IPS-11a (cell line): Measurements from ENCODE around the gene PTTG1.

Source experiments
- H3K4me3 ChIP-seq: one replicate; pipeline ENCODE4 v1.5.1; 2013; ENCODE audit warnings: low read depth, low read length, control low read depth

Gene PTTG1

DNA sequence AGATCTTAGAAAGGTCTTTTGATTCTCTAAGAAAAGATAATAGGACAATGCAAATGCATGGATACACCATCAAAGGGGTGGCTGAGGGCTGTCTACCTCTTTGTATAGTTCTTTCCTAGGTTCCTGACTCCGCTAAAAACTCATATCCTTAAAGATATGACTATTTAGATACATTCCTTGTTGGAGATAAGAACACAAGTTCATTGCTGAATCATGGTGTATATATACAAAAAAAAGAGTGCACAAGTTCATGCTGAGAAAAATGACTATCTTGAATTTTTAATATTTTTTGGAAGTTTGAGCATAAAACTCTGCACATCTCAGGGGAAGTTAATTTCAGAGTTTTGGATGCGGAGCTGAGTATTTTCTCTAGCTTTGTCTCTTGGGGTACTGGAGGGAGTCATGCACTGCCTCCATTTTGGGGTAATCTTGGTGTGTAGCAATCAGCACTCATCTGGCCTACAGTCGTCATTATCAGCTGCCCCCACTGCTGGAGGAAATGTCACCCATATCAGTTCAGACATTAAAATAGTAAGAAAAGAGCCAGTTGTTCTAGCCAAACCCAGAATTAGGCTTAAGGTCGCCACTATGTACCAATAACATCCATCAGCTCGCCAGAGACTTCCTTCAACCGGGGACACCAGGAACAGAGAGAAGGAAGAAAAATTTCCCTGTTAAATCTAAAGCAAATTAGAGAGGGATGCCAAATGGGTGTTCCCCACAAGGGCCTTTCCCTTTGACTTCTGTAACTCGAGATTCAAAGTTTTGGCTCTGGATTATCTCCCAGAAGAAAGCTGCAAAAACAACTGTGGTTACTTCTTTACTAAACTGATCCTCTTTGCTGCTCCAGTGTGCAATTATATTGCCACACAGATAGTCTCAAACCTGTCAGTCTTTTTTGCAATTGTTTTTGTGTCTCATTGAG is 49.0 kb downstream of the PTTG1 start:
- H3K4me3 ChIP-seq: no peak overlapping the region

DNA sequence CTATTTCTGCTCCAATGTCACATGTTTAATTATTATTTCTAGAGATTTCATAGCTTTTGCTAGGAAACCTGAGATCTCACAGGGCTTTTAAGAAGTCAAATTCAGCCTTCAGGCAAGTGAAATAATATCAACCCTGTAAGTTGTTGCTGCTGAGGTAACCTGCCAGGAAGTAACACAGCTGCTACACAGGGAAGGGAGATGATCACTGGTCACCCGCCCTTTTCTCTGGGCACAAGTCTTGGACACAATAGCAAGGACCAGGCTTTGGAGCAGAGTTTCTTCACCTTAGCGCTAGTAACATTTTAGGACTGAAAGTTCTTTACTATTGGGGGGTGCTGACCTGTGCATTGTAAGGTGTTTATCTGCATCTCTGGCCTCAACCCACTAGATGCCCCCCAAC is 50.1 kb downstream of the PTTG1 start:
- H3K4me3 ChIP-seq: no peak overlapping the region

DNA sequence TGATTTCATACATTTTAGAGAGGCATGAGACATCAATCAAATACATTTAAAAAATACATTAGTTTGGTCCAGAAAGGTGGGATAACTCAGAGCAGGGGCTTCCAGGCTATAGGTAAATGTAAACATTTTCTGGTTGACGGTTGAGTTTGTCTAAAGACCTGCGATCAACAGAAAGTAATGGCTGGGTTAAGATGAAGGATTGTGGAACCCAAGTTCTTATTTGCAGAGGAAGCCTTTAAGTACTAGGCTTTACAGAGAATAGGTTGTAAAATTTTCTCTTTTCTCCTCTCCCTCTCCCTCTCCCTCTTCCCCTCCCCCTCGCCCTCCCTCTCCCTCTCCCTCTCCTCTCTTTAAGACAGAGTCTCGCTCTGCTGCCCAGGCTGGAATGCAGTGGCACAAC is 50.8 kb downstream of the PTTG1 start:
- H3K4me3 ChIP-seq: no peak overlapping the region

DNA sequence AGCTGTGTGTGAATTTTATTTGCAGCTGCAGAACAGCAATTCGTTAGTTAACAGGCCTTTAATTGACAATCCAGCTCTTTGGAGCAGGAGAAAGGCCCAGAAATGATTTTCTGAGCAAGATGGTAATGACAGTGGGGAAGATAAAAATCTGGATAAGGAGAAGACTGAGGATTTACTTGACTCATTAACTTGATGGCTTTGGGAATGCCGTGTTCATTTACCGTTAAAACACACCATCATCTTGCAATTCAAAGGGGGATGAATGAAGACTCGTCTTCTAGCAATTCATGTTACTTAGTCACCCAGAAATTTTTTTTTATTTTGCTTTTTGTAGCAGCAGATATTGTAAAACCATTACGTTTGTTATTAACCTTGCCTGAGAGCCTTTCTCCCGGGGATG is 52.0 kb downstream of the PTTG1 start:
- no peak overlapping the region for H3K4me3 ChIP-seq

DNA sequence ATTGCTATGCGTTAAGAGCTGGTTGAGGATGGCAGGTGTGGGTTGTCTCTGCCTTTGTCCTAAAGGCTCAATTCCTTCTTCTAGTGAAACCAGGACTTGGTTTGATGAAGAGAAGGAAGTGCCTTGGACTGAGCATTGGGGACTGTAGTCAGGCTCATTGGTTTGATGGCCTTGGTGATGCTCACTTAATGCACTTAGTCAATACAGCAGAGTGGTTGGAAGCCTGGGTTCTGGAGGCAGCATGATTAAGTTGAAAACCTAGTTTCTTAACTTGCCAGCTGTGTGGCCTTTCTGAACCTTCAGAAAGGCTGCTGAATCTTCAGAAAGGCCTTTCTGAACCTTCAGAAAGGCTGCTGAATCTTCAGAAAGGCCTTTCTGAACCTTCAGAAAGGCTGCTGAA is 52.4 kb downstream of the PTTG1 start:
- no peak overlapping the region for H3K4me3 ChIP-seq

DNA sequence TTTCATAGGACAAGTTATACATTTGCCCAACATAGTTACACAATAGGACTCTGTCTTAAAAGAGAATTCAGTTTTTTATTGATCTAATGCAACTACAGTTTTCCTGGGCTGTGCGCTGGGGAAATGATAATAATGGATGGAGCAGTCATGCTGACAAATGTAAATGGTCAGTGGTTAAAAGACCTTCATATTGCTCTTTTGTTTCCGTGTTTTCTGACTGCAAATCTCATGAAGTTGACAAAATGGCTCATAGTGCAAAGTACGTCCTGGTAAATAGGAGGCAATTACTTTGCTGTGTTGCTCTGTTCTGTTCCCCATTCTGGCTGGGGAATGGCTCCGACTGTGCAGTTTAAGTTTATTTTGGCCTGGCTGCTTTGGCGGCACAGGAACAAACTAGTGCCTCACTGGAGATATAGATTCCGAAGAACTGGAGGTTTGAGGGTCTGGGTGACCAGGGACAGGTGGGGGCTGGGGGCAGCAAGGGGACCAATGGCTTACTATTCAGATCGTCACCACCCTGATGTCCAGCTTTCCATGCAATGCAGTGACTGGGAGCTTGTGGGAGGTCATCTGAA is 54.3 kb downstream of the PTTG1 start:
- H3K4me3 ChIP-seq: no peak overlapping the region

DNA sequence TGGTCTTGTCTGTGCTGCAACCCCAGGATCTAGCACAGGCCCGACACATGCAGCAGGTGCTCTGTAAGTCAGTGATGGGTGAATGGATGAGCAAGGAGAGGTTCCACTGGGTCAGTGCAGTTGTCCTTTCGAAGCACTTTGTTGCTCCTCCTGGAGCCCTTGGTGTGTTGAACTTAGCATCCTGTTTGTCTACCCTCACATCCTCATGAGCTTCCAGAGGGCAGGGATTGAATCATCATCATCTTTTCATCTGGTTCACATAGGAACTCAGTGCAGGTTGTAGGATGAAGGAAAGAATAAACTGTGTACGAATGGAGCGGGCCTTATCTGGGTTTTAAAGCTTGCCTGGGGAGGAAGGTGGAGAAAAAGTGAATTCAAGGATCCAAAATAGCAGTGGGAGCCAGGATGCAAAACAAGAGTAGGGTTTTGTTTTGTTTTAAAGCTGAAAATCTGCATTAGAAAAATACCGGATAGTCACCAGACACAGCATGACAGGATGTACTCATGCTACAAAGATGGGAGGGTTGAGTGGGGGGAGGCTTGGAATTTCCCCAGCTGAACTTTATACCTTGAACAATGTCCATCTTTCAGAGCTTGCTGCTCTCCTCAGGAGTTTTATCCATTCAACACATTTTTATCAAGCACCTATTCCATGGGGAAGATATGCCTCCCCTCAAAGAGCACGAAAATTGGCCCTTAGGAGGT is 55.8 kb downstream of the PTTG1 start:
- no peak overlapping the region for H3K4me3 ChIP-seq

DNA sequence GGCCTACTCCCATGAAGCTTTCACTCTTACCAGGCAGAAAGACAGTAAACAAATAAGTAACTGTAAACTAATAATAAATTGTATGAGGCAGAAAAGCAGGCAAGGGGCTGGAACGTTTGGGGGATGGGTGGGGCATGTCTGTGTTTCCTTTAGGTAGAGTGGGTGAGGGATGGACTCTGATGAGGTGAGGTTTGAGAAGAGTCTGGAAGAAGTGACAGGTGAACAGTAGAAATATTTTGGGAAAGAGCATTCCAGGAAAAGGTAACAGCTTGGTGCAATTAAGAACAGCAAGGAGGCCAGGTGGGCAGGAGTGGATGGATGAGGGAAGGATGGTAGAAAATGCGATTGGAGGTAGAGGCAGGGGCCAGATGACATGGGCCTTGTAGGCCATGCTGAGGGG is 56.5 kb downstream of the PTTG1 start:
- no peak overlapping the region for H3K4me3 ChIP-seq
